Osteoblast (primary cell): ENCODE results near the gene PARG. TPM values are rescaled to one million over a fixed set of nuclear protein-coding genes. Genes with fewer than 3 reads are reported as not detected.

ENCODE experiments used
- DNase-seq: peaks from one replicate; pipeline ENCODE4 v3.0.0; 2011; ENCODE audit warnings: low spot score, mixed read lengths; ENCODE audit not compliant: insufficient read length; ENCODE audit errors: missing footprints
- H2AFZ ChIP-seq: 2 replicates; pipeline ENCODE4 v1.6.0; 2011; ENCODE audit warnings: mild to moderate bottlenecking, low read length
- H3K27ac ChIP-seq: 2 replicates; pipeline ENCODE4 v1.5.1; 2011; ENCODE audit warnings: mild to moderate bottlenecking, low read depth, low read length, moderate library complexity
- H3K27me3 ChIP-seq: 2 replicates; pipeline ENCODE4 v1.6.0; 2012; ENCODE audit warnings: mild to moderate bottlenecking, control low read depth, inconsistent platforms, low read length, moderate library complexity; ENCODE audit not compliant: insufficient read depth
- H3K36me3 ChIP-seq: 2 replicates; pipeline ENCODE4 v1.5.1; 2011; ENCODE audit warnings: mild to moderate bottlenecking, low read length, control low read depth, moderate library complexity; ENCODE audit not compliant: insufficient read depth
- H3K4me1 ChIP-seq: 2 replicates; pipeline ENCODE4 v1.5.1; 2011; ENCODE audit warnings: mild to moderate bottlenecking, low read length, control low read depth, moderate library complexity; ENCODE audit not compliant: insufficient read depth
- H3K4me2 ChIP-seq: 2 replicates; pipeline ENCODE4 v1.6.0; 2011; ENCODE audit warnings: mild to moderate bottlenecking, low read length; ENCODE audit not compliant: insufficient read depth
- H3K4me3 ChIP-seq: fragments of 200-600 bp; sonication (generic); 3 replicates; pipeline ENCODE4 v1.5.1; 2012; ENCODE audit warnings: mild to moderate bottlenecking, low read length, inconsistent platforms; ENCODE audit not compliant: insufficient read depth
- H3K79me2 ChIP-seq: 2 replicates; pipeline ENCODE4 v1.6.0; 2012; ENCODE audit warnings: mild to moderate bottlenecking, low read length, control low read depth, inconsistent platforms; ENCODE audit not compliant: insufficient read depth
- H3K9me3 ChIP-seq: 2 replicates; pipeline ENCODE4 v1.5.1; 2011; ENCODE audit warnings: low read depth, low read length, control low read depth
- H4K20me1 ChIP-seq: 2 replicates; pipeline ENCODE4 v1.6.0; 2012; ENCODE audit warnings: mild to moderate bottlenecking, low read length, control low read depth; ENCODE audit not compliant: insufficient read depth
- CTCF ChIP-seq: IDR thresholded peaks from 2 replicates; pipeline ENCODE4 v1.5.1; 2011; ENCODE audit warnings: mild to moderate bottlenecking, low read depth, low read length, moderate library complexity; ENCODE audit errors: extremely low read depth
- total RNA-seq: library from RNA; depleted of rRNA; stranded (reverse); fragments of >200 nt; gene quantifications from 2 replicates; pipeline ENCODE4 v1.2.3, GENCODE V29; 2012

Gene PARG
- total RNA-seq, 1 donor: 33.7 TPM

- no peak for DNase-seq
- no peaks in the 10 kb centered on the region for H3K4me1 ChIP-seq
- no peak overlapping the region for H3K4me3 ChIP-seq
- H3K27ac ChIP-seq: no peak overlapping the region
- H4K20me1 ChIP-seq: no peaks in the 10 kb centered on the region
- H3K79me2 ChIP-seq: no peaks in the 10 kb centered on the region
- H3K36me3 ChIP-seq: no peaks in the 10 kb centered on the region
- H3K4me2 ChIP-seq: no peak overlapping the region
- H3K9me3 ChIP-seq: no peaks in the 10 kb centered on the region
- no peak overlapping the region for H2AFZ ChIP-seq
- no peak for TF ChIP-seq CTCF
- no peaks in the 10 kb centered on the region for H3K27me3 ChIP-seq
Measured at GRCh38 chr10:49791100-49791499, 150.7 kb downstream of the PARG start.

- Histone ChIP-seq H3K27ac (no peak overlapping the region), H3K9me3 (no peaks in the 10 kb centered on the region), H4K20me1 (no peaks in the 10 kb centered on the region), H3K4me1 (no peaks in the 10 kb centered on the region), H3K36me3 (no peaks in the 10 kb centered on the region), H3K4me2 (no peak overlapping the region), H3K4me3 (no peak overlapping the region), H2AFZ (no peak overlapping the region), H3K79me2 (no peaks in the 10 kb centered on the region), H3K27me3 (peaks cover 7% of the 10 kb centered on the region)
- TF ChIP-seq CTCF: no peak
- DNase-seq: no peak
Measured at GRCh38 chr10:49784681-49785080, 157.1 kb downstream of the PARG start.

GRCh38 chr10:49783645-49784044, 158.2 kb downstream of the PARG start:
- no peaks in the 10 kb centered on the region for H4K20me1 ChIP-seq
- H3K27ac ChIP-seq: no peak overlapping the region
- H3K4me1 ChIP-seq: no peaks in the 10 kb centered on the region
- H3K4me3 ChIP-seq: no peak overlapping the region
- no peak for TF ChIP-seq CTCF
- no peak overlapping the region for H3K4me2 ChIP-seq
- no peaks in the 10 kb centered on the region for H3K79me2 ChIP-seq
- no peaks in the 10 kb centered on the region for H3K36me3 ChIP-seq
- DNase-seq: no peak
- H3K9me3 ChIP-seq: no peaks in the 10 kb centered on the region
- H2AFZ ChIP-seq: no peak overlapping the region
- peaks cover 7% of the 10 kb centered on the region for H3K27me3 ChIP-seq

GRCh38 chr10:49781247-49781646, 160.6 kb downstream of the PARG start:
- Histone ChIP-seq H2AFZ (no peak overlapping the region), H4K20me1 (no peaks in the 10 kb centered on the region), H3K4me1 (no peaks in the 10 kb centered on the region), H3K4me3 (no peak overlapping the region), H3K4me2 (no peak overlapping the region), H3K79me2 (no peaks in the 10 kb centered on the region), H3K27ac (no peak overlapping the region), H3K9me3 (no peaks in the 10 kb centered on the region), H3K27me3 (peaks cover 7% of the 10 kb centered on the region), H3K36me3 (no peaks in the 10 kb centered on the region)
- TF ChIP-seq CTCF: no peak
- peak; percentile 71 for DNase-seq
